Endothelial cell (in vitro differentiated cells): ENCODE measurements around the gene MUC21. TPM values are rescaled to one million over a fixed set of nuclear protein-coding genes. Genes with fewer than 3 reads are reported as not detected.

Source experiments
- DNase-seq: peaks from one replicate; pipeline ENCODE4 v3.0.0; 2021; ENCODE audit warnings: low spot score
- H3K27ac Mint-ChIP-seq: one replicate; pipeline ENCODE4 v1.8.0; 2021; ENCODE audit warnings: mixed read lengths, inconsistent platforms; ENCODE audit not compliant: unreplicated experiment
- H3K27me3 Mint-ChIP-seq: one replicate; pipeline ENCODE4 v1.8.0; 2021; ENCODE audit warnings: mild to moderate bottlenecking, moderate library complexity, mixed read lengths, inconsistent platforms; ENCODE audit not compliant: unreplicated experiment
- H3K36me3 Mint-ChIP-seq: one replicate; pipeline ENCODE4 v1.8.0; 2021; ENCODE audit warnings: mild to moderate bottlenecking, low read depth, mixed read lengths, inconsistent platforms; ENCODE audit not compliant: unreplicated experiment
- H3K4me1 Mint-ChIP-seq: one replicate; pipeline ENCODE4 v1.8.0; 2021; ENCODE audit warnings: mild to moderate bottlenecking, mixed read lengths, inconsistent platforms; ENCODE audit not compliant: unreplicated experiment
- H3K4me3 Mint-ChIP-seq: one replicate; pipeline ENCODE4 v1.8.0; 2021; ENCODE audit warnings: mild to moderate bottlenecking, mixed read lengths, inconsistent platforms; ENCODE audit not compliant: unreplicated experiment
- H3K9me3 Mint-ChIP-seq: one replicate; pipeline ENCODE4 v1.8.0; 2021; ENCODE audit warnings: mixed read lengths, inconsistent platforms; ENCODE audit not compliant: unreplicated experiment
- total RNA-seq: library from RNA; stranded (reverse); fragmentation: NEBNext Ultra II Directional; extraction: Animal tissue kit (Norgen Biotek cat#: 25700); gene quantifications from one replicate; pipeline ENCODE4 v1.2.1, GENCODE V29; 2021; ENCODE audit not compliant: unreplicated experiment
- TF ChIP-seq, protein P1 (sequence below): fragments of 200-600 bp; sonication (generic); IDR thresholded peaks from one replicate; pipeline ENCODE4 v1.5.0; 2021; ENCODE audit warnings: antibody characterized with exemption; ENCODE audit not compliant: unreplicated experiment

MUC21 gene
- total RNA-seq, 1 donor from 2014 or later = 0.10 TPM

DNA sequence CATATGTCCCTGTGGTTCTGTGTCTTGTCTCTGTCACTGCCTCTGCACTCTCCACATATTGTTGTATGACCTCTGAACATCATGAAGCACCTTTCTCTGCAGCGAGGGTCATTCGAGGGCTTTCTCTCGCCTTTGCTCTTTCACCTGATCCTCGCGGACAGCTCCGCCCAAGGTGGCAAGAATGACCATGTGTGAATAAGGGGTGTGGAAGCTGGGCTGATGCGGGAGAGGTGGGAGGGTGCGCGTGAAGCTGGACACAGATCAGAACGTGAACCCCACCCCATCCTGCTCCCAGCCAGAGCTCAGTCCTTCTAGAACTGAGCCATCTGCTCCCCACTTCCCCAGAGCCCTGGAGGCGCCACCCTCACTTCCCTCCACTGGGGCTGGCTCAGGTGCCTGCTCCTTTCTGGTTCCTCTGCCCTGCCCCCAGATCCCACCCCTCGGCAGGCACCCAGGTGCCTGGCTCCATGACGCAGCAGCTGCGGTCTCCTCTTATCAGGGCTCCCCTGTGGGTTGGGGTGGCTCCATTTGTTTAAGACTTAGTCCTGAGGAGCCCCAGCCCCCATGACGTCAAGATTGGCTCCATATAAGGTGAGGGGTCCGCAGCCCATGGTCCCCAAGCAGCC, 43.0 kb upstream of the MUC21 start, which contains the start of gene MUCL3:
TSS of gene MUCL3 (plus strand) at position 613 of the 626 bp plus-strand sequence. CDS start 27 bp downstream, outside the sequence.
- Mint-ChIP-seq H3K9me3 (no peaks in the 10 kb centered on the region), H3K4me3 (no peak within 1 kb of the TSS), H3K27me3 (peaks cover 8% of the 10 kb centered on the region), H3K27ac (no peak within 1 kb of the TSS), H3K4me1 (peaks cover 6% of the 10 kb centered on the region), H3K36me3 (no peaks in the 10 kb centered on the region)
- TF ChIP-seq, protein P1, sequence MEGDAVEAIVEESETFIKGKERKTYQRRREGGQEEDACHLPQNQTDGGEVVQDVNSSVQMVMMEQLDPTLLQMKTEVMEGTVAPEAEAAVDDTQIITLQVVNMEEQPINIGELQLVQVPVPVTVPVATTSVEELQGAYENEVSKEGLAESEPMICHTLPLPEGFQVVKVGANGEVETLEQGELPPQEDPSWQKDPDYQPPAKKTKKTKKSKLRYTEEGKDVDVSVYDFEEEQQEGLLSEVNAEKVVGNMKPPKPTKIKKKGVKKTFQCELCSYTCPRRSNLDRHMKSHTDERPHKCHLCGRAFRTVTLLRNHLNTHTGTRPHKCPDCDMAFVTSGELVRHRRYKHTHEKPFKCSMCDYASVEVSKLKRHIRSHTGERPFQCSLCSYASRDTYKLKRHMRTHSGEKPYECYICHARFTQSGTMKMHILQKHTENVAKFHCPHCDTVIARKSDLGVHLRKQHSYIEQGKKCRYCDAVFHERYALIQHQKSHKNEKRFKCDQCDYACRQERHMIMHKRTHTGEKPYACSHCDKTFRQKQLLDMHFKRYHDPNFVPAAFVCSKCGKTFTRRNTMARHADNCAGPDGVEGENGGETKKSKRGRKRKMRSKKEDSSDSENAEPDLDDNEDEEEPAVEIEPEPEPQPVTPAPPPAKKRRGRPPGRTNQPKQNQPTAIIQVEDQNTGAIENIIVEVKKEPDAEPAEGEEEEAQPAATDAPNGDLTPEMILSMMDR = no peak
- DNase-seq = no peak

GRCh38 chr6:30942338-30943060, 41.0 kb upstream of the MUC21 start:
- peak; percentile 64 for DNase-seq
- no peaks in the 10 kb centered on the region for H3K36me3 Mint-ChIP-seq
- no peaks in the 10 kb centered on the region for H3K9me3 Mint-ChIP-seq
- H3K27ac Mint-ChIP-seq = no peak overlapping the region
- peaks cover 8% of the 10 kb centered on the region for H3K27me3 Mint-ChIP-seq
- H3K4me3 Mint-ChIP-seq = no peak overlapping the region
- TF ChIP-seq, protein P1 = no peak
- peaks cover 3% of the 10 kb centered on the region for H3K4me1 Mint-ChIP-seq

- no peak for DNase-seq
- no peak overlapping the region for H3K27ac Mint-ChIP-seq
- H3K4me3 Mint-ChIP-seq = no peak overlapping the region
- TF ChIP-seq, protein P1 = no peak
- no peaks in the 10 kb centered on the region for H3K9me3 Mint-ChIP-seq
- peaks cover 8% of the 10 kb centered on the region for H3K27me3 Mint-ChIP-seq
- H3K4me1 Mint-ChIP-seq = peaks cover 3% of the 10 kb centered on the region
- H3K36me3 Mint-ChIP-seq = no peaks in the 10 kb centered on the region
Observed at GRCh38 chr6:30944051-30944450, 39.5 kb upstream of the MUC21 start.

DNA sequence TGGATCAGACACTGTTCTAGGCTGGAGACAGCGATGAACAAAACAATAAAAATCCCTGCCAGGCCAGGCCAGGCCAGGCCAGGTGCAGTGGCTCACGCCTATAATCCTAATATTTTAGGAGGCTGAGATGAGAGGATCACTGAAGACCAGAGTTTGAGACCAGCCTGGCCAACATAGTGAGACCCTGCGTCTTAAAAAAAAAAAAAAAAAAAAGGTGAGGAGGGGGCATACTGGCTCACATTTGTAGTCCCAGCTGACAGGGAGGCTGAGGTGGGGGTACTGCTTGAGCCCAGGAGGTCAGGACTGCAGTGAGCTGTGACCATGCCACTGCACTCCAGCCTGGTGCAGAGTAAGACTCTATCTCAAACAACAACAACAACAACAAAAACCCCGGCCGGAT, 38.2 kb upstream of the MUC21 start:
- no peak overlapping the region for H3K27ac Mint-ChIP-seq
- DNase-seq = no peak
- peaks cover 8% of the 10 kb centered on the region for H3K27me3 Mint-ChIP-seq
- TF ChIP-seq, protein P1 = no peak
- peaks cover 3% of the 10 kb centered on the region for H3K4me1 Mint-ChIP-seq
- peaks cover 9% of the 10 kb centered on the region for H3K36me3 Mint-ChIP-seq
- no peaks in the 10 kb centered on the region for H3K9me3 Mint-ChIP-seq
- H3K4me3 Mint-ChIP-seq = no peak overlapping the region

DNA sequence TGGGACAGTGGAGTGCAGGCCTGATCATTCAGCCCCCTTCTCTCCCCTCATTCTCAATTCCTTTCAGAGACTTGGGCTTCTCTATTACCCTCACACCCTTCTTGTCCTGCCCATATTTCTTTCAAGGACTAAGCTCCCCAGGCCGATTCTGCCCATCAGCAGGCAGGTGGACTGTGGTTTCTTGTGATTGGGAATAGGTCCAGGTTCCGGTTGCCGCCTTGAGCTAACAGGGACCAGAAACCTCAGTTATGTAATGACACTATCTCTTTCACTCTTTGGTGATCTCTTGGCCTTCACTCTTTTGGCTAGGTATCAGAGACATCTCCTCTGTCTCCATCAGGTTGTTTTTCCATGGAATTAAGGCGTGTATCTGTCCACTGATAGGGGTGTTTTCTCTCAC, 36.3 kb upstream of the MUC21 start:
- Mint-ChIP-seq H3K27me3 (peaks cover 9% of the 10 kb centered on the region), H3K4me3 (no peak overlapping the region), H3K4me1 (peaks cover under 1% of the 10 kb centered on the region), H3K36me3 (peaks cover 10% of the 10 kb centered on the region), H3K9me3 (no peaks in the 10 kb centered on the region), H3K27ac (no peak overlapping the region)
- TF ChIP-seq, protein P1 = no peak
- no peak for DNase-seq
